GM19099 (cell line): ENCODE results near the gene WDR43.

Experiments
- POLR2A ChIP-seq: IDR thresholded peaks from 3 replicates; pipeline ENCODE4 v1.6.1; 2011; ENCODE audit warnings: low read depth; ENCODE audit not compliant: insufficient read length; ENCODE audit errors: extremely low read depth

Gene WDR43, protein sequence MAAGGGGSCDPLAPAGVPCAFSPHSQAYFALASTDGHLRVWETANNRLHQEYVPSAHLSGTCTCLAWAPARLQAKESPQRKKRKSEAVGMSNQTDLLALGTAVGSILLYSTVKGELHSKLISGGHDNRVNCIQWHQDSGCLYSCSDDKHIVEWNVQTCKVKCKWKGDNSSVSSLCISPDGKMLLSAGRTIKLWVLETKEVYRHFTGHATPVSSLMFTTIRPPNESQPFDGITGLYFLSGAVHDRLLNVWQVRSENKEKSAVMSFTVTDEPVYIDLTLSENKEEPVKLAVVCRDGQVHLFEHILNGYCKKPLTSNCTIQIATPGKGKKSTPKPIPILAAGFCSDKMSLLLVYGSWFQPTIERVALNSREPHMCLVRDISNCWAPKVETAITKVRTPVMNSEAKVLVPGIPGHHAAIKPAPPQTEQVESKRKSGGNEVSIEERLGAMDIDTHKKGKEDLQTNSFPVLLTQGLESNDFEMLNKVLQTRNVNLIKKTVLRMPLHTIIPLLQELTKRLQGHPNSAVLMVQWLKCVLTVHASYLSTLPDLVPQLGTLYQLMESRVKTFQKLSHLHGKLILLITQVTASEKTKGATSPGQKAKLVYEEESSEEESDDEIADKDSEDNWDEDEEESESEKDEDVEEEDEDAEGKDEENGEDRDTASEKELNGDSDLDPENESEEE

DNA sequence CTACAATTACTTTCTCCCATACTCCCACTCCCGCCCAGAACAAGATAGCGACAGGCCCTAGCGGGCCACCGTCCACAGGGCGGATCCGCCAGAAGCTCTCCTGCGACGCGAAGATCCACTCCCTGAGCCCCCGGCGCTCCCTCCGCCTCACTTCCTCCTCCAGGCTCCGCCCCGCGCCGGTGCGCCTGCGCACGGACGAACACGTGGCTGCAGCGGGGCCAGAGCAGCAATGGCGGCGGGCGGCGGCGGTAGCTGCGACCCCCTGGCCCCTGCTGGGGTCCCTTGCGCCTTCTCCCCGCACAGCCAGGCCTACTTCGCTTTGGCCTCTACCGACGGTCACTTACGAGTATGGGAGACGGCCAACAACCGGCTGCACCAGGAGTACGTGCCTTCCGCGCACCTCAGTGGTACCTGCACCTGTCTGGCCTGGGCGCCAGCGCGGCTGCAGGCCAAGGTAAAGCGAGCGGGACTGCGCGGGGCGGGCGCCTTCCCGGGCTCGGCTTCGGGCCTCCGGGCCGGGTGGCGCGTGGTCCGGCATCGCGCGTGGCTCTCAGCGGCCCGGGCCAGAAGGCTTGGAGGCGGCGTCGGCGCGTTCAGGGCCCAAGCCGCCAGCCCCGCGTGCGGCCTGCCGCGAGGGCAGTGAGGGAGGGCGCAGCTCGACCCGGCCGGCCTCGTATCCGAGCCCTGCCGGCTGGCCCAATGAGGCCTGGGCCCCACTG is at the start of gene WDR43:
TSS of gene WDR43 (plus strand) at position 198 of the 719 bp plus-strand sequence. CDS start at position 230, 32 bp downstream.
- TF ChIP-seq POLR2A, result peak; percentile 91

DNA sequence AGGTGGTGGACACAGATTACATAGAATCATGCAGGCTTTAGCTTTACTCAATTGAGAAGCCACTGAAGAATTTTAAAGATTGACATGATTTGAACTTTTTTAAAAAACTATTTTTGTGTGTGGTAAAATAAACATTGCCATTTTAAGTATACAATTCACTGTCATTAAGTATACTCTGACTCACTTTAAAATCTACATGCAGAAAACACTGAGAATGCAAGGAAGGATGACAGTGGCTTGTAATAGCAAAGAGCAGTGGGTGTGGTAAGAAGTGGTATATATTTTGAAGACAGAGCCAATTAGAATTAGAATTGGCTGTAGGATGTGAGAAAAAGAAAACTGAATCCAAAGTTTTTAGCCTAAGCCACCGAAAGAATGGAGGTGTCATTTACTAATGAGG is 39.3 kb upstream of the WDR43 start:
- no peak for TF ChIP-seq POLR2A

DNA sequence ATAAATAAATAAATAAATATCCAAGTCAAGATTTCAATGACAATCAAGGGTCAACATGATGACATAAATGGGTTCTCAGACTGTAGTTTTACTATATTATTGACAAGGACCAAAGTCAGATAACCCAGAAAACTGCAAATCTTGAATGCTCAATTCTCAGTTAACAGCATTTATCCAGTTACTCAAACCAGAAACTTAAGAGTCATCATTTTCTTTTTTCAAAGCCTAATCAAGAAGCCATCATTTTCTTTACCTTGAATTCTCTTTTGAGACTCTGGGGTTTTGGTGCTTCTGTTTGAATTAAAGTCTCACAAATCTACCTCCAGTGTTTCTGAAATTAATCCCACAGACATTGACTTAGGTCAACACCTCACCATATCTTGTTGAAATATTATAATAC is 38.5 kb upstream of the WDR43 start:
- TF ChIP-seq POLR2A, result no peak

- no peak for TF ChIP-seq POLR2A
These were observed 25.9 kb upstream of the WDR43 start for GRCh38 chr2:28868611-28869010.

DNA sequence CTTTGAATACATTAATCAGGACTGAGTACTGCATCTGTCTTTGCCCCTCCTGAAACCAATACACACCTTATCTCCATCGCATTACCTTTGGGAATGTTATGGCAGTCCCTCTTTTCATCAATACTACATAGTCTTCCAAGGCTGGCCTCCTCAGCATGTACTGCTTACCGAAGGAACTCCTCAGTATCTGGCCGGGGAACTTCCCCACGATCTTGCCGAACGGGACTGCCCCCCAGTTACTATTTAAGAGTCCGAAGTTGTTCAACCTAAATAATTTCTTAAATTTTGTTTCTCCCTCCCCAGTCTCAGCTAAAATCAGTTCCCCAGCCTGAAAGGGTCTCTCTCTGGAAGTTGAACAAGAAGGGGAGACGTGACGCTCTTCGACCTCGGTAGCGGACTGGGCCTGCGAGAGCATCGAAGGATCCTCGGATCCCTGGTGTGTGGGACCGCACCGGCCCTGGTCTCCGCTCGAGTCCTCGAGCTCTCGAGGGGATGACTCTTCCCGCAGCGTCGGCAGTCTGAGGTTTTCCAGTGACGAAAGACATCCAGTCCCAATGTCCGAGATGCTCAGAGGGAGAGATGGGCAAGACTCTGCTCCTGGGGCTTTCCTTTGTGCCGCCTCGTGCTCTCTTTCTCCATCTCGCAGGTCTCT is 24.8 kb upstream of the WDR43 start:
- TF ChIP-seq POLR2A, result no peak

- TF ChIP-seq POLR2A, result peak; percentile 95
These were observed 24.1 kb upstream of the WDR43 start, which contains the start of gene TRMT61B for GRCh38 chr2:28870146-28870891. TRMT61B (minus strand) TSS chr2:28870309; CDS start chr2:28870277, 32 bp downstream.

- TF ChIP-seq POLR2A, result no peak
These were observed 22.8 kb upstream of the WDR43 start for GRCh38 chr2:28871620-28872019.

DNA sequence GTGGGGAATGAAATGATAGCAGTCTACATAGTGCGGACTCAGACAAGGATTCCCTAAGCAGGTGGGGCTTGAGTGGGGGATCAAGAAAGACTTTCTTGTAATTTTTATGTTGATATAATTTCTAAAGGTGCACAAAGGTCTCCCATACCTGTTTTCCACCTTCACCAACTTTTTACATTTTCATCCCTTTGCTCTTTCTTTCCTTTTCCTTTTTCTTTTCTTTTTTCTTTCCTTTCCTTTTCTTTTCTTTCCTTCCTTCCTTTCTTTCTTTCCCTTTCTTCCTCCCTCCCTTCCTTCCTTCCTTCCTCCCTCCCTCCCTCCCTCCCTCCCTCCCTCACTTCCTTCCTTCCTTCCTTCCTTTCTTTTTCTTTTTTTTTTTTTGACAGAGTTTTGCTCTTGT is 14.3 kb upstream of the WDR43 start:
- TF ChIP-seq POLR2A, result no peak

DNA sequence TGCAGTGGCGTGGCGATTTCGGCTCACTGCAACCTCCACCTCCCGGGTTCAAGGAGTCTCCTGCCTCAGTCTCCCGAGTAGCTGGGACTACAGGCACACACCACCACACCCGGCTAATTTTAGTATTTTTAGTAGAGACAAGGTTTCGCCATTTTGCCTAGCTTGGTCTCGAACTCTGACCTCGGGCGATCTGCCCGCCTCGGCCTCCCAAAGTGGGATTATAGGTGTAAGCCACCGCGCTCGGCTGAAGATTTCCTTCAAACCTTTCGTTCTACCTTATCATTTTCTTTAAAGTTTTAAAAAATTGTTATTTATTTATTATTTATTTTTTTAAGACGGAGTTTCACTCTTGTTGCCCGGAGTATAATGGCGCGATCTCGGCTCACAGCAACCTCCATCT is 979 bp upstream of the WDR43 start:
- no peak for TF ChIP-seq POLR2A

GRCh38 chr2:28895189-28895893 is 874 bp downstream of the WDR43 start:
- TF ChIP-seq POLR2A, result no peak

GRCh38 chr2:28896906-28897305 is 2.4 kb downstream of the WDR43 start:
- TF ChIP-seq POLR2A, result no peak

DNA sequence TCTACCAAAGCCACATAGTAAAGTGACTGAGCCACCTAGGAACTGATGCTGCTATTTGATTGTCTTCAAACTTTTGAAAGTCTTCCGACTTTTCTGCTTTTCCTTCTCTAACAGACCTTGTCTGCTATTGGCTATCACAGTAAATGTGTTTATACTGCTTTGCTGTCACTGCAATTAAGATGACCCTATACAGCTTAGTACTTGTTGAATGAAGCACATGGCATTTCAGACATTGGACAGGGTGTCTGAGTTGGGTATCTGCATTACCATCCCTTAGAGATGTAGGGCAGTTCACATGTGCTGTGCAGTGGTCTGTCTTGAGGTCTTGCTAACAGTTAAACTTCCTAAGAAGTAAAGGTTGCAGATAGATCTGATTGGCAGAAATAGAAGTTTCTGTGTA is 3.6 kb downstream of the WDR43 start:
- TF ChIP-seq POLR2A, result no peak

DNA sequence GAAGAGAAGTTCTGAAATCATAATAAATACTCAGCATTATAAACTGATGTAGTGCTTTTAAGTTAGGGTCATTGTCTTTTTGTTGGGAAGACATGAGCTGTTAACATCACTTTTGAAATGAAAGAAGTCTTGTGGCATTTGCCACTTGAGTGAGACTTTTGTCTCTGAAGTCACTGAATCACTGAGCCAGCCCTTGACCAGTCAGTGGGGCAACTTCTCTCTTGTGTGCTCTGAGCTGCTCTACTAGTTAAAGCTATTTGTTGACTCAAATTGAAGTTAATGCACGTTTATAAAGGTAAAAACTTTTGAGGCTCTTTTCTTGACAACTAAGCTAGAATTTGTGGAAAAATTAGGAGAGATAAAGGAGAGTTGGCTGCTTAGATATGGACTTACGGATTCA is 6.7 kb downstream of the WDR43 start:
- no peak for TF ChIP-seq POLR2A

GRCh38 chr2:28901841-28902240 is 7.4 kb downstream of the WDR43 start:
- no peak for TF ChIP-seq POLR2A
